K562 (cell line): Measurements from ENCODE around the gene SLC17A2. TPM values are rescaled to one million over a fixed set of nuclear protein-coding genes. Genes with fewer than 3 reads are reported as not detected.
A peak's percentile ranks its signal among the peaks of the same experiment; 100 is the strongest.

Experiments used
- BACH1 ChIP-seq: fragments of 200-800 bp; sonication (Bioruptor generic); IDR thresholded peaks from 2 replicates; pipeline ENCODE4 v1.6.1; 2016; ENCODE audit warnings: missing genetic modification characterization, missing compliant biosample characterization
- FOXJ2 ChIP-seq: fragments of 200-800 bp; sonication (Bioruptor generic); IDR thresholded peaks from 2 replicates; pipeline ENCODE4 v1.6.1; 2016; ENCODE audit warnings: missing genetic modification characterization, missing compliant biosample characterization
- HDAC6 ChIP-seq: IDR thresholded peaks from 2 replicates; pipeline ENCODE4 v1.6.1; 2012; ENCODE audit warnings: low read depth, mild to moderate bottlenecking, control low read depth, inconsistent platforms, low read length, moderate library complexity
- HIVEP1 ChIP-seq: fragments of 250-450 bp; sonication (Bioruptor Pico); IDR thresholded peaks from 2 replicates; pipeline ENCODE4 v1.4.0; 2020; ENCODE audit warnings: mild to moderate bottlenecking
- ILF3 ChIP-seq: fragments of 450-650 bp; IDR thresholded peaks from 2 replicates; pipeline ENCODE4 v1.6.1; 2018; ENCODE audit warnings: antibody characterized with exemption, mild to moderate bottlenecking, moderate library complexity, borderline replicate concordance
- IRF2 ChIP-seq: sonication (generic); formaldehyde crosslinking; IDR thresholded peaks from 2 replicates; pipeline ENCODE4 v1.8.1; 2022; ENCODE audit warnings: mild to moderate bottlenecking, missing genetic modification reagents
- MAFG ChIP-seq: fragments of 450-650 bp; conservative IDR thresholded peaks from 2 replicates; pipeline ENCODE4 v1.6.1; 2016; ENCODE audit warnings: missing genetic modification characterization, missing compliant biosample characterization
- NFE2 ChIP-seq: IDR thresholded peaks from 2 replicates; pipeline ENCODE4 v1.6.1; 2014; ENCODE audit warnings: antibody characterized with exemption, low read depth
- PCBP1 ChIP-seq: fragments of 200-400 bp; formaldehyde crosslinking; IDR thresholded peaks from 2 replicates; pipeline ENCODE4 v1.6.1; 2018; ENCODE audit warnings: mild to moderate bottlenecking, low read depth, low read length; ENCODE audit not compliant: poor library complexity, severe bottlenecking
- POLR3A ChIP-seq: IDR thresholded peaks from 2 replicates; pipeline ENCODE4 v1.6.1; 2011; ENCODE audit warnings: borderline replicate concordance, mild to moderate bottlenecking, moderate library complexity; ENCODE audit not compliant: insufficient read length, insufficient read depth; ENCODE audit errors: extremely low read depth
- RBM22 ChIP-seq: fragments of 200-400 bp; formaldehyde crosslinking; IDR thresholded peaks from 2 replicates; pipeline ENCODE4 v1.6.1; 2018; ENCODE audit warnings: low read length, low read depth; ENCODE audit not compliant: poor library complexity, severe bottlenecking
- SRSF1 ChIP-seq: fragments of 200-400 bp; formaldehyde crosslinking; IDR thresholded peaks from 2 replicates; pipeline ENCODE4 v1.6.1; 2017; ENCODE audit warnings: mild to moderate bottlenecking, low read depth, low read length, moderate library complexity
- U2AF2 ChIP-seq: fragments of 200-400 bp; formaldehyde crosslinking; optimal IDR thresholded peaks from 2 replicates; pipeline ENCODE3; 2017; ENCODE audit warnings: low read depth, mild to moderate bottlenecking, low read length
- YY1 ChIP-seq, 3 experiments: IDR thresholded peaks; 2 replicates each; pipeline ENCODE4 v1.6.1; 2011; ENCODE audit warnings: low read length in 2 of 3, mild to moderate bottlenecking in 2 of 3, moderate library complexity in 2 of 3, borderline replicate concordance in 1 of 3, control low read depth in 1 of 3, low read depth in 1 of 3; ENCODE audit not compliant: insufficient read depth in 3 of 3, insufficient replicate concordance in 2 of 3, control insufficient read depth in 1 of 3, insufficient read length in 1 of 3; ENCODE audit errors: extremely low read depth in 1 of 3
- ZFP1 ChIP-seq: fragments of 450-650 bp; formaldehyde crosslinking; IDR thresholded peaks from 2 replicates; pipeline ENCODE4 v1.4.0; 2020; ENCODE audit warnings: mild to moderate bottlenecking, mixed read lengths
- ZNF586 ChIP-seq: fragments of 450-650 bp; formaldehyde crosslinking; conservative IDR thresholded peaks from 2 replicates; pipeline ENCODE4 v1.4.0; 2020; ENCODE audit warnings: mild to moderate bottlenecking, moderate library complexity
- polyA plus RNA-seq, 8 experiments: library from polyadenylated mRNA; depleted of rRNA in 4 of 8; stranded (reverse) in 5 of 8; unstranded in 3 of 8; fragments of >200 nt; fragmentation: Nextera tagmentation in 2 of 8; fragmentation: Illumina TruSeq in 1 of 8; extraction: Ambion mirVana in 2 of 8; extraction: Trizol in 1 of 8; gene quantifications; 2 replicates each; pipeline versions ENCODE4 v1.2.1 to v1.2.3, GENCODE V29; 2011 to 2014; ENCODE audit warnings: inconsistent platforms in 1 of 8, missing spikeins in 1 of 8
- total RNA-seq, 7 experiments: library from RNA; depleted of rRNA in 6 of 7; stranded (reverse); fragments of >200 nt in 6 of 7; fragmentation: Illumina TruSeq in 2 of 7; extraction: Trizol in 2 of 7; gene quantifications; 2 replicates each; pipeline versions ENCODE4 v1.2.1 to v1.2.3, GENCODE V29; 2011 to 2021; ENCODE audit warnings: low replicate concordance in 1 of 7
- TF ChIP-seq, protein P1 (sequence below): fragments of 250-450 bp; sonication (Bioruptor Pico); IDR thresholded peaks from 2 replicates; pipeline ENCODE4 v1.4.0; 2020; ENCODE audit warnings: mild to moderate bottlenecking
- TF ChIP-seq, protein P2 (sequence below): fragments of 250-450 bp; sonication (Bioruptor Pico); IDR thresholded peaks from 2 replicates; pipeline ENCODE4 v1.4.0; 2020; ENCODE audit warnings: mild to moderate bottlenecking, moderate library complexity
- TF ChIP-seq, protein P3 (sequence below): fragments of 450-650 bp; IDR thresholded peaks from 2 replicates; pipeline ENCODE4 v1.6.1; 2016; ENCODE audit warnings: mild to moderate bottlenecking

The SLC17A2 gene
- total and polyA plus RNA-seq, 9 of the 15 experiments (the other 6 are each of a cell fraction or from before 2014, with no cell fraction given) = not detected

DNA sequence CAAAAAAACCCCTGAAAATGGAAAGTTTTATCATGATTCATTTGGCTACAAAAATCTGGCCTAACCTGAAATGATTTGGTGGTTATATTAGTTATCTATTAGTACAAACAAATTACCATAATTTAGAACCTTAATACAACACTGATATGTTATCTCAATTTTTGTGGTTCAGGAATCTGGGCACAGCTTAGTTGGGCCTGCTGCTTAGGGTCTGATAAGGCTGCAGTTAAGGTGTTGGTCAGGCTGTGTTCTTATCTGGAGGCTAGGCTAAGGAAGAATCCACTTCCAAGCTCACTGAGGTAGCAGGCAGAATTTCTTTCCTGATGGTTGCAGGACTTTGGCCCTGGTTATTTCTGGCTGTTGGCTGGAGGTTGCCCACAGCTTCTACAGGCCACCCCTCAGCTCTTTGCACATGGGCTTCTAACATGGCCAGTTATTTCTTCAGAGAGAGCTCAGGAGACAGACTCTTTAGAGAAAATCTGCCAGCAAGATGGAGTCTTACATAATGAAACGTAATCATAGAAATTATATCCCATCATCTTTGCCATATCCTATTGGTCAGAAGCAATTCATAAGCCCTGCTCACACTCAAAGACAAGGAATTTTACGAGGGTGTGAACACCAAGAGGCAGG lies 43.5 kb upstream of the SLC17A2 start (continued):
- TF ChIP-seq ILF3 (no peak), NFE2 (peak; percentile 53), RBM22 (no peak), U2AF2 (no peak), ZFP1 (CRISPR knock-in tag) (no peak), SRSF1 (no peak), BACH1 (tag) (no peak), YY1 (IDR thresholded peaks at IDR 0.05; ENCODE audit: borderline replicate concordance in 1 of 3, control insufficient read depth in 1 of 3, extremely low read depth in 1 of 3, insufficient read depth in 3 of 3, insufficient read length in 1 of 3, insufficient replicate concordance in 2 of 3, low read depth in 1 of 3, low read length in 2 of 3) (no peak), FOXJ2 (tag) (peak; percentile 58; the same call in 1 of the 2 replicates), HIVEP1 (CRISPR knock-in tag) (no peak), POLR3A (no peak), ZNF586 (no peak), PCBP1 (no peak), HDAC6 (no peak), MAFG (no peak), IRF2 (CRISPR knock-in tag) (no peak)
- TF ChIP-seq, protein P1, sequence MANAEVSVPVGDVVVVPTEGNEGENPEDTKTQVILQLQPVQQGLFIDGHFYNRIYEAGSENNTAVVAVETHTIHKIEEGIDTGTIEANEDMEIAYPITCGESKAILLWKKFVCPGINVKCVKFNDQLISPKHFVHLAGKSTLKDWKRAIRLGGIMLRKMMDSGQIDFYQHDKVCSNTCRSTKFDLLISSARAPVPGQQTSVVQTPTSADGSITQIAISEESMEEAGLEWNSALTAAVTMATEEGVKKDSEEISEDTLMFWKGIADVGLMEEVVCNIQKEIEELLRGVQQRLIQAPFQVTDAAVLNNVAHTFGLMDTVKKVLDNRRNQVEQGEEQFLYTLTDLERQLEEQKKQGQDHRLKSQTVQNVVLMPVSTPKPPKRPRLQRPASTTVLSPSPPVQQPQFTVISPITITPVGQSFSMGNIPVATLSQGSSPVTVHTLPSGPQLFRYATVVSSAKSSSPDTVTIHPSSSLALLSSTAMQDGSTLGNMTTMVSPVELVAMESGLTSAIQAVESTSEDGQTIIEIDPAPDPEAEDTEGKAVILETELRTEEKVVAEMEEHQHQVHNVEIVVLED = no peak
- TF ChIP-seq, protein P2, sequence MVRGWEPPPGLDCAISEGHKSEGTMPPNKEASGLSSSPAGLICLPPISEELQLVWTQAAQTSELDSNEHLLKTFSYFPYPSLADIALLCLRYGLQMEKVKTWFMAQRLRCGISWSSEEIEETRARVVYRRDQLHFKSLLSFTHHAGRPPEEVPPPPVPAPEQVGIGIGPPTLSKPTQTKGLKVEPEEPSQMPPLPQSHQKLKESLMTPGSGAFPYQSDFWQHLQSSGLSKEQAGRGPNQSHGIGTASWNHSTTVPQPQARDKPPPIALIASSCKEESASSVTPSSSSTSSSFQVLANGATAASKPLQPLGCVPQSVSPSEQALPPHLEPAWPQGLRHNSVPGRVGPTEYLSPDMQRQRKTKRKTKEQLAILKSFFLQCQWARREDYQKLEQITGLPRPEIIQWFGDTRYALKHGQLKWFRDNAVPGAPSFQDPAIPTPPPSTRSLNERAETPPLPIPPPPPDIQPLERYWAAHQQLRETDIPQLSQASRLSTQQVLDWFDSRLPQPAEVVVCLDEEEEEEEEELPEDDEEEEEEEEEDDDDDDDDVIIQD = no peak
- TF ChIP-seq, protein P3, sequence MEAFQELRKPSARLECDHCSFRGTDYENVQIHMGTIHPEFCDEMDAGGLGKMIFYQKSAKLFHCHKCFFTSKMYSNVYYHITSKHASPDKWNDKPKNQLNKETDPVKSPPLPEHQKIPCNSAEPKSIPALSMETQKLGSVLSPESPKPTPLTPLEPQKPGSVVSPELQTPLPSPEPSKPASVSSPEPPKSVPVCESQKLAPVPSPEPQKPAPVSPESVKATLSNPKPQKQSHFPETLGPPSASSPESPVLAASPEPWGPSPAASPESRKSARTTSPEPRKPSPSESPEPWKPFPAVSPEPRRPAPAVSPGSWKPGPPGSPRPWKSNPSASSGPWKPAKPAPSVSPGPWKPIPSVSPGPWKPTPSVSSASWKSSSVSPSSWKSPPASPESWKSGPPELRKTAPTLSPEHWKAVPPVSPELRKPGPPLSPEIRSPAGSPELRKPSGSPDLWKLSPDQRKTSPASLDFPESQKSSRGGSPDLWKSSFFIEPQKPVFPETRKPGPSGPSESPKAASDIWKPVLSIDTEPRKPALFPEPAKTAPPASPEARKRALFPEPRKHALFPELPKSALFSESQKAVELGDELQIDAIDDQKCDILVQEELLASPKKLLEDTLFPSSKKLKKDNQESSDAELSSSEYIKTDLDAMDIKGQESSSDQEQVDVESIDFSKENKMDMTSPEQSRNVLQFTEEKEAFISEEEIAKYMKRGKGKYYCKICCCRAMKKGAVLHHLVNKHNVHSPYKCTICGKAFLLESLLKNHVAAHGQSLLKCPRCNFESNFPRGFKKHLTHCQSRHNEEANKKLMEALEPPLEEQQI = no peak
